Ascending aorta (tissue), 2 donors: Measurements from ENCODE around the gene FMO2. TPM values are rescaled to one million over a fixed set of nuclear protein-coding genes. Genes with fewer than 3 reads are reported as not detected.

Experiments used
- DNase-seq, 2 donors: peaks; one replicate each; pipeline ENCODE4 v3.0.0-alpha.2; 2019; ENCODE audit warnings: low spot score in 2 of 2
- H3K27ac ChIP-seq, 2 donors: fragments of 200-600 bp; sonication (generic); one replicate each; pipeline ENCODE4 v1.5.1; 2016 to 2017; ENCODE audit warnings: mild to moderate bottlenecking in 1 of 2
- H3K27me3 ChIP-seq: fragments of 200-600 bp; sonication (generic); one replicate; pipeline ENCODE4 v1.5.1; 2017
- H3K36me3 ChIP-seq, 2 donors: fragments of 200-600 bp; sonication (generic); one replicate each; pipeline ENCODE4 v1.5.1; 2016
- H3K4me1 ChIP-seq, 2 donors: fragments of 200-600 bp; sonication (generic); one replicate each; pipeline ENCODE4 v1.5.1; 2016 to 2017; ENCODE audit warnings: mild to moderate bottlenecking in 1 of 2
- H3K4me3 ChIP-seq, 2 donors: fragments of 200-600 bp; sonication (generic); one replicate each; pipeline ENCODE4 v1.5.1; 2016 to 2017; ENCODE audit warnings: mild to moderate bottlenecking in 1 of 2
- H3K9me3 ChIP-seq, 2 donors: fragments of 200-600 bp; sonication (generic); one replicate each; pipeline ENCODE4 v1.5.1; 2016
- CTCF ChIP-seq, 3 experiments: fragments of 200-600 bp in 2 of 3; fragments of 450-650 bp in 1 of 3; sonication (generic) in 2 of 3; IDR thresholded peaks; one replicate each; pipeline ENCODE4 v1.5.1; 2016 to 2019; ENCODE audit warnings: antibody characterized with exemption in 3 of 3, mild to moderate bottlenecking in 1 of 3, moderate library complexity in 1 of 3
- intact Hi-C: fragments of 100-400 bp; cut with DNase I; formaldehyde crosslinking; loops from one replicate; pipeline ENCODE4 v1.15.1; 2023
- total RNA-seq: library from RNA; depleted of rRNA; stranded (reverse); fragments of >200 nt; gene quantifications from one replicate; pipeline ENCODE4 v1.1.0, GENCODE V29; 2016

FMO2 gene
- 90.3 TPM for total RNA-seq

GRCh38 chr1:171185091-171185490 lies at the start of gene FMO2:
Gene FMO2, plus strand, starts transcription at chr1:171185300. Its CDS starts 414 bp downstream, at chr1:171185714.
- Histone ChIP-seq H3K36me3 (no peaks in the 10 kb centered on the region), H3K27ac (peak within 1 kb of the TSS; percentile 74 to 83), H3K9me3 (no peaks in the 10 kb centered on the region), H3K4me1 (peaks cover 3% of the 10 kb centered on the region in 2 donors), H3K4me3 (peak within 1 kb of the TSS; percentile 54 to 58), H3K27me3 (no peaks in the 10 kb centered on the region)
- peak in 1 of 2 donors; percentile 71 for DNase-seq
- no peak for TF ChIP-seq CTCF (IDR thresholded peaks at IDR 0.05)
- intact Hi-C loops = no loop called here

GRCh38 chr1:171137580-171137979 lies 47.5 kb upstream of the FMO2 start:
- DNase-seq = no peak
- intact Hi-C loops = no loop called here
- Histone ChIP-seq H3K4me1 (peaks cover 9 to 46% of the 10 kb centered on the region in 2 donors), H3K27ac (peak overlapping the region; percentile 88 to 89), H3K27me3 (no peaks in the 10 kb centered on the region), H3K36me3 (no peaks in the 10 kb centered on the region), H3K4me3 (no peak overlapping the region), H3K9me3 (no peaks in the 10 kb centered on the region)
- TF ChIP-seq CTCF (IDR thresholded peaks at IDR 0.05) = no peak

- no peak for TF ChIP-seq CTCF (IDR thresholded peaks at IDR 0.05)
- H3K4me1 ChIP-seq = peaks cover 9 to 60% of the 10 kb centered on the region in 2 donors
- no peaks in the 10 kb centered on the region for H3K9me3 ChIP-seq
- DNase-seq = no peak
- peak overlapping the region; percentile 88 to 89 for H3K27ac ChIP-seq
- H3K27me3 ChIP-seq = no peaks in the 10 kb centered on the region
- no peak overlapping the region for H3K4me3 ChIP-seq
- intact Hi-C loops = no loop called here
- no peaks in the 10 kb centered on the region for H3K36me3 ChIP-seq
Measured at GRCh38 chr1:171138980-171139379, 46.1 kb upstream of the FMO2 start.

- TF ChIP-seq CTCF (IDR thresholded peaks at IDR 0.05) = no peak
- intact Hi-C loops = loop anchor here (5.0 kb wide), 1 partner anchor 172 kb away; the partner anchor contains the start of gene FMO4
- peak overlapping the region; percentile 88 to 89 for H3K27ac ChIP-seq
- H3K4me1 ChIP-seq = peaks cover 7 to 55% of the 10 kb centered on the region in 2 donors
- no peaks in the 10 kb centered on the region for H3K9me3 ChIP-seq
- no peak overlapping the region for H3K4me3 ChIP-seq
- no peak for DNase-seq
- no peaks in the 10 kb centered on the region for H3K27me3 ChIP-seq
- no peaks in the 10 kb centered on the region for H3K36me3 ChIP-seq
Measured at GRCh38 chr1:171139890-171140289, 45.2 kb upstream of the FMO2 start.

- H3K9me3 ChIP-seq = no peaks in the 10 kb centered on the region
- H3K36me3 ChIP-seq = no peaks in the 10 kb centered on the region
- TF ChIP-seq CTCF (IDR thresholded peaks at IDR 0.05) = no peak
- H3K4me1 ChIP-seq = peaks cover 5 to 54% of the 10 kb centered on the region in 2 donors
- DNase-seq = no peak
- no peaks in the 10 kb centered on the region for H3K27me3 ChIP-seq
- H3K27ac ChIP-seq = peak overlapping the region; percentile 88 to 89
- intact Hi-C loops = loop anchor here (5.0 kb wide), 1 partner anchor 172 kb away; the partner anchor contains the start of gene FMO4
- no peak overlapping the region for H3K4me3 ChIP-seq
Measured at GRCh38 chr1:171140401-171140800, 44.7 kb upstream of the FMO2 start.
